ENCODE data around the gene PLCL1. TPM values are rescaled to one million over a fixed set of nuclear protein-coding genes. Genes with fewer than 3 reads are reported as not detected.

PLCL1 gene
- total RNA-seq, 1 donor from 2014 or later = 0.04 TPM

DNA sequence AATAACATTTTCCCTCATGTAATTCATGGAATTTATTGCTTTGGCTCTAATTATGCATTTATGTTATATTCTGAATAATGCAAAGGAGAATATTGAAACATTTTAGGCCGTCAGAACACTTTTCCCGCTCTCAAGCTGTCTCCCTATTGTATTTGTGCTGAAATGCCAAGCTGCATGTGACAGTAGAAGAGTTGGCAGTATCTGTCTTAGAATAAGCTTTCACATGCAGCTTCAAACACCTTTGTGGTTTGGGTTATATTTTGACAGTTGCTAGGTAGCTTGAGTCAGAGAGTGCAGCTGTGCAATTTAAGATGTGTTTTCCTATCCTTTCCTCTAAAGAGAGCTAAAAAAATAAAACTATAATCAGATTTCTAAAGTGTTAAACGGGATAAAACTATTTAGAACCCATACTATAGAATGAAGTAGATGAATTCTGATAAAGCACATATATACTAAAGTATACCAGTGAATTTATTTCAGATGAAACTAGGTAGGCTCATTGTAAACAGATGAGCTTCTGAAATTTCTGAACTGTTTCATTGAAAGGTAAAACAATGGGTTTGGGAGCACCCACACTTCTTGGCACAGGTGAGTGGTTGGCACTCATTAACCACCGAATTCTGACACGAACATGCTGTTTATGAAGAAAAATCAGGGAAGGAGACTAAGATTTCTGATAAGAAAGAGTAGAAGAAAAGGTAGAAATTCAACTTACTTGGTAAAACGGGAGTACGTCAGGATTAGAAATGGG is 43.4 kb downstream of the PLCL1 start:
- POLR2A ChIA-PET = no interaction called here
- intact Hi-C loops (cut with micrococcal nuclease) = no loop called here
- Mint-ChIP-seq H3K4me1 (no peaks in the 10 kb centered on the region), H3K36me3 (ENCODE audit: low read depth) (no peaks in the 10 kb centered on the region), H3K27ac (no peak overlapping the region), H3K4me3 (no peak overlapping the region), H3K9me3 (no peaks in the 10 kb centered on the region), H3K27me3 (peaks cover 21% of the 10 kb centered on the region)
- TF ChIP-seq, protein P1, sequence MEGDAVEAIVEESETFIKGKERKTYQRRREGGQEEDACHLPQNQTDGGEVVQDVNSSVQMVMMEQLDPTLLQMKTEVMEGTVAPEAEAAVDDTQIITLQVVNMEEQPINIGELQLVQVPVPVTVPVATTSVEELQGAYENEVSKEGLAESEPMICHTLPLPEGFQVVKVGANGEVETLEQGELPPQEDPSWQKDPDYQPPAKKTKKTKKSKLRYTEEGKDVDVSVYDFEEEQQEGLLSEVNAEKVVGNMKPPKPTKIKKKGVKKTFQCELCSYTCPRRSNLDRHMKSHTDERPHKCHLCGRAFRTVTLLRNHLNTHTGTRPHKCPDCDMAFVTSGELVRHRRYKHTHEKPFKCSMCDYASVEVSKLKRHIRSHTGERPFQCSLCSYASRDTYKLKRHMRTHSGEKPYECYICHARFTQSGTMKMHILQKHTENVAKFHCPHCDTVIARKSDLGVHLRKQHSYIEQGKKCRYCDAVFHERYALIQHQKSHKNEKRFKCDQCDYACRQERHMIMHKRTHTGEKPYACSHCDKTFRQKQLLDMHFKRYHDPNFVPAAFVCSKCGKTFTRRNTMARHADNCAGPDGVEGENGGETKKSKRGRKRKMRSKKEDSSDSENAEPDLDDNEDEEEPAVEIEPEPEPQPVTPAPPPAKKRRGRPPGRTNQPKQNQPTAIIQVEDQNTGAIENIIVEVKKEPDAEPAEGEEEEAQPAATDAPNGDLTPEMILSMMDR (IDR thresholded peaks at IDR 0.05) = no peak
- ATAC-seq (ENCODE audit: low read depth) = no peak
- DNase-seq = no peak
- CTCF ChIA-PET = no interaction called here

DNA sequence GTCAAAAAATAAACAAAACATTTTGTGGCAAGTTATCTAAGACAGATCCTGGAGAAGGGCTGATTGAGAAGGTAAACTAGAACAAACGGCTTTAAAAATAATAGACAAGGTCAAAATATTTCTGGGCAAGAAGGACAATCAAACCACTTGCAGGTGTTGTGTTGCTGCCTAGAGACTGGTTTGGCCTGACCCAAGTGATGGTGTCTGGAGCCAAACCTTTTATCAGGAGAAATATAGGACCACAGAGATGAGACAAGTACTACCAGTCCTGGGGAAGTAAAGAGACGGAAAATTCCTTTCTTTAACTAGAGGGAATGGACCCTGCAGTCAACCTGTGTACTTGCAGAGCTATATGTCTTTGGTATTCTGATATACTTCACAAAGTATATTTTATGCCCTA is 44.2 kb downstream of the PLCL1 start:
- CTCF ChIA-PET = no interaction called here
- H3K27me3 Mint-ChIP-seq = peaks cover 21% of the 10 kb centered on the region

DNA sequence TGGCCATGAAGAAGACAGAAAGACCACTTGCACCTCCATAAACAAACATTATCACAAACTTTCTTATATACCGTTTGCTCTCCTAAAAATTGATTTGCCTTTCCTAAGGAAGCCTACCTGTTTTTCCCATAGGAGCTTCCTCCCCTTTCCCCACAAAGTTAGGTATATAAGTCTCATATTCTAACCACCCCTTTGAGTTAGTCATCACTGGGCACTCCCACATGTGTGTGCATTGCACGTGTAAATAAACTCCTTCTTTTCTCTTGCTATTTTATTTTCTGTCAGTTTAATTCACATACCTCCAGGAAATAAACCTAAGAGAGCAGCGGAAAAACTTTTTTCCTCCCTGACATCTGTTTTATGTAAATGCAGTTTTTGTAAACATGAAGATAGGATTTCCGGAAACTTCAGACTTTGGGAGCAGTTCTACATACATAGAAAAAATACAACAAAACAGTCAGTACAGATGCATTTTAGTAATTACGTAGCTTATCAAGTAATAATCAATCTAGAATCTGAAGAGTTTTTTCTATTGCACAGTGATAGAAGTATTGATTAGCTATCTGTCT is 46.6 kb downstream of the PLCL1 start:
- TF ChIP-seq, protein P1 (IDR thresholded peaks at IDR 0.05) = no peak
- intact Hi-C loops (cut with micrococcal nuclease) = loop anchor here (2.0 kb wide), 1 partner anchor 446 kb away; no protein-coding TSS in a partner anchor
- no peak overlapping the region for H3K27ac Mint-ChIP-seq
- no peak overlapping the region for H3K4me3 Mint-ChIP-seq
- no peaks in the 10 kb centered on the region for H3K36me3 Mint-ChIP-seq (ENCODE audit: low read depth)
- CTCF ChIA-PET = no interaction called here
- no peaks in the 10 kb centered on the region for H3K4me1 Mint-ChIP-seq
- POLR2A ChIA-PET = no interaction called here
- no peaks in the 10 kb centered on the region for H3K9me3 Mint-ChIP-seq
- no peak for DNase-seq
- ATAC-seq (ENCODE audit: low read depth) = no peak
- peaks cover 9% of the 10 kb centered on the region for H3K27me3 Mint-ChIP-seq

More for the DNA sequence above, 44.2 kb downstream of the PLCL1 start:
- DNase-seq (no peak), ATAC-seq (ENCODE audit: low read depth) (no peak)
- intact Hi-C loops (cut with micrococcal nuclease) = no loop called here
- Mint-ChIP-seq H3K9me3 (no peaks in the 10 kb centered on the region), H3K4me1 (no peaks in the 10 kb centered on the region), H3K36me3 (ENCODE audit: low read depth) (no peaks in the 10 kb centered on the region), H3K27ac (no peak overlapping the region), H3K4me3 (no peak overlapping the region)
- POLR2A ChIA-PET = no interaction called here
- TF ChIP-seq, protein P1 (IDR thresholded peaks at IDR 0.05) = no peak

- Mint-ChIP-seq H3K4me1 (no peaks in the 10 kb centered on the region), H3K27ac (no peak overlapping the region), H3K9me3 (no peaks in the 10 kb centered on the region), H3K36me3 (ENCODE audit: low read depth) (no peaks in the 10 kb centered on the region), H3K4me3 (no peak overlapping the region), H3K27me3 (peaks cover 7% of the 10 kb centered on the region)
- POLR2A ChIA-PET = no interaction called here
- DNase-seq (no peak), ATAC-seq (ENCODE audit: low read depth) (no peak)
- intact Hi-C loops (cut with micrococcal nuclease) = loop anchor here (2.0 kb wide), 1 partner anchor 445 kb away; no protein-coding TSS in a partner anchor
- CTCF ChIA-PET = no interaction called here
- TF ChIP-seq, protein P1 (IDR thresholded peaks at IDR 0.05) = no peak
Observed at GRCh38 chr2:197851451-197851850, 47.1 kb downstream of the PLCL1 start.

- intact Hi-C loops (cut with micrococcal nuclease) = no loop called here
- TF ChIP-seq, protein P1 (IDR thresholded peaks at IDR 0.05) = no peak
Observed at GRCh38 chr2:197852108-197852507, 47.7 kb downstream of the PLCL1 start.

More at GRCh38 chr2:197852108-197852507, 47.7 kb downstream of the PLCL1 start:
- Mint-ChIP-seq H3K36me3 (ENCODE audit: low read depth) (no peaks in the 10 kb centered on the region), H3K9me3 (no peaks in the 10 kb centered on the region), H3K27me3 (peaks cover 7% of the 10 kb centered on the region), H3K4me3 (no peak overlapping the region), H3K27ac (no peak overlapping the region), H3K4me1 (no peaks in the 10 kb centered on the region)
- DNase-seq (no peak), ATAC-seq (ENCODE audit: low read depth) (no peak)
- ChIA-PET POLR2A (no interaction called here), CTCF (no interaction called here)

All from activated B cell treated with CpG ODN at 0.5 μM for 24 hours (primary cell).